Tibial nerve (tissue), 4 donors: ENCODE results near the gene GNL1. TPM values are rescaled to one million over a fixed set of nuclear protein-coding genes. Genes with fewer than 3 reads are reported as not detected.

Experiments used
- DNase-seq, 2 donors: peaks; one replicate each; pipeline ENCODE4 v3.0.0-alpha.2; 2019; ENCODE audit warnings: low spot score in 2 of 2
- H3K27ac ChIP-seq, 4 donors: fragments of 200-600 bp; sonication (generic) in 3 of 4; one replicate each; pipeline ENCODE4 v1.5.1; 2017 to 2019; ENCODE audit warnings: mild to moderate bottlenecking in 1 of 4
- H3K27me3 ChIP-seq, 2 donors: fragments of 200-600 bp; sonication (generic) in 1 of 2; one replicate each; pipeline versions ENCODE4 v1.5.1 to v1.6.0; 2017 to 2019
- H3K36me3 ChIP-seq, 3 donors: fragments of 200-600 bp; sonication (generic); one replicate each; pipeline ENCODE4 v1.5.1; 2018 to 2019
- H3K4me1 ChIP-seq, 4 donors: fragments of 200-600 bp; sonication (generic) in 3 of 4; one replicate each; pipeline ENCODE4 v1.5.1; 2017 to 2019
- H3K4me3 ChIP-seq, 4 donors: fragments of 200-600 bp; sonication (generic) in 3 of 4; one replicate each; pipeline ENCODE4 v1.5.1; 2017 to 2019; ENCODE audit warnings: mild to moderate bottlenecking in 1 of 4, moderate library complexity in 1 of 4
- H3K9me3 ChIP-seq, 4 donors: fragments of 200-600 bp; sonication (generic) in 3 of 4; one replicate each; pipeline ENCODE4 v1.5.1; 2017 to 2019
- CTCF ChIP-seq, 5 experiments: fragments of 200-600 bp in 3 of 5; fragments of 450-650 bp in 2 of 5; sonication (generic) in 3 of 5; IDR thresholded peaks; one replicate each; pipeline ENCODE4 v1.5.1; 2016 to 2019; ENCODE audit warnings: antibody characterized with exemption in 5 of 5, mild to moderate bottlenecking in 3 of 5, moderate library complexity in 2 of 5
- EP300 ChIP-seq, 2 donors: sonication (generic); formaldehyde crosslinking; IDR thresholded peaks; one replicate each; pipeline ENCODE4 v1.6.1; 2017; ENCODE audit warnings: antibody characterized with exemption in 2 of 2, mild to moderate bottlenecking in 1 of 2
- POLR2A ChIP-seq, 2 donors: fragments of 450-650 bp; IDR thresholded peaks; one replicate each; pipeline ENCODE4 v1.6.1; 2017; ENCODE audit warnings: antibody characterized with exemption in 2 of 2, mild to moderate bottlenecking in 2 of 2, moderate library complexity in 2 of 2
- WGBS, 2 donors: methylation state at CpG; one replicate each; pipeline ENCODE4 v1.1.5; 2018; 5-methylcytosine and 5-hydroxymethylcytosine counted together
- total RNA-seq, 4 donors: library from RNA; depleted of rRNA; stranded (reverse); fragments of >200 nt; gene quantifications; one replicate each; pipeline ENCODE4 v1.1.0, GENCODE V29; 2016

The GNL1 gene
- total RNA-seq, 4 donors from 2014 or later = 38.1 to 45.2 (median 44.3) TPM

GRCh38 chr6:30591008-30591407 lies 34.7 kb upstream of the GNL1 start:
- Histone ChIP-seq H3K27ac (no peak overlapping the region), H3K4me1 (no peaks in the 10 kb centered on the region), H3K36me3 (peaks cover 0 to 92% (median 20%) of the 10 kb centered on the region in 3 donors), H3K9me3 (no peaks in the 10 kb centered on the region), H3K27me3 (no peaks in the 10 kb centered on the region), H3K4me3 (no peak overlapping the region)
- DNase-seq = no peak
- WGBS, 2 donors = 62 to 65% methylated on average over 1 of the region's 1 CpG
- no peak for TF ChIP-seq CTCF (IDR thresholded peaks at IDR 0.05)
- no peak for TF ChIP-seq POLR2A (IDR thresholded peaks at IDR 0.05)
- TF ChIP-seq EP300 (IDR thresholded peaks at IDR 0.05) = no peak

GRCh38 chr6:30590509-30590908 lies 34.2 kb upstream of the GNL1 start:
- TF ChIP-seq POLR2A (IDR thresholded peaks at IDR 0.05) (no peak), CTCF (IDR thresholded peaks at IDR 0.05) (no peak), EP300 (IDR thresholded peaks at IDR 0.05) (no peak)
- WGBS, 2 donors = 60 to 70% methylated on average over 8 of the region's 8 CpGs
- H3K4me3 ChIP-seq = no peak overlapping the region
- H3K4me1 ChIP-seq = no peaks in the 10 kb centered on the region
- peaks cover 0 to 96% (median 25%) of the 10 kb centered on the region in 3 donors for H3K36me3 ChIP-seq
- no peaks in the 10 kb centered on the region for H3K9me3 ChIP-seq
- no peak overlapping the region for H3K27ac ChIP-seq
- DNase-seq = no peak
- H3K27me3 ChIP-seq = no peaks in the 10 kb centered on the region

- 93% methylated on average over 15 of the region's 15 CpGs for WGBS, 2 donors
- Histone ChIP-seq H3K36me3 (peaks cover 0 to 96% (median 32%) of the 10 kb centered on the region in 3 donors), H3K4me1 (no peaks in the 10 kb centered on the region), H3K27me3 (no peaks in the 10 kb centered on the region), H3K4me3 (no peak overlapping the region), H3K9me3 (no peaks in the 10 kb centered on the region), H3K27ac (no peak overlapping the region)
- no peak for TF ChIP-seq POLR2A (IDR thresholded peaks at IDR 0.05)
- no peak for TF ChIP-seq CTCF (IDR thresholded peaks at IDR 0.05)
- no peak for TF ChIP-seq EP300 (IDR thresholded peaks at IDR 0.05)
- no peak for DNase-seq
Observed at GRCh38 chr6:30589754-30590358, 33.6 kb upstream of the GNL1 start.

GRCh38 chr6:30583921-30584320 lies 27.6 kb upstream of the GNL1 start:
- Histone ChIP-seq H3K9me3 (no peaks in the 10 kb centered on the region), H3K4me3 (no peak overlapping the region), H3K27ac (no peak overlapping the region), H3K4me1 (no peaks in the 10 kb centered on the region), H3K27me3 (no peaks in the 10 kb centered on the region), H3K36me3 (peaks cover 4 to 100% (median 72%) of the 10 kb centered on the region in 3 donors)
- 76 to 85% methylated on average over 5 of the region's 5 CpGs for WGBS, 2 donors
- TF ChIP-seq POLR2A (IDR thresholded peaks at IDR 0.05) (no peak), EP300 (IDR thresholded peaks at IDR 0.05) (no peak), CTCF (IDR thresholded peaks at IDR 0.05) (no peak)
- no peak for DNase-seq

GRCh38 chr6:30578051-30578450 lies 21.8 kb upstream of the GNL1 start:
- Histone ChIP-seq H3K9me3 (no peaks in the 10 kb centered on the region), H3K4me3 (no peak overlapping the region), H3K4me1 (peaks cover 0 to 17% (median 10%) of the 10 kb centered on the region in 4 donors), H3K27ac (no peak overlapping the region), H3K27me3 (no peaks in the 10 kb centered on the region), H3K36me3 (peaks cover 8 to 69% (median 40%) of the 10 kb centered on the region in 3 donors)
- DNase-seq = no peak
- TF ChIP-seq EP300 (IDR thresholded peaks at IDR 0.05) (no peak), POLR2A (IDR thresholded peaks at IDR 0.05) (no peak), CTCF (IDR thresholded peaks at IDR 0.05) (no peak)
- 93 to 96% methylated on average over 8 of the region's 8 CpGs for WGBS, 2 donors
